A549 (cell line): Measurements from ENCODE around the gene ELL2. TPM values are rescaled to one million over a fixed set of nuclear protein-coding genes. Genes with fewer than 3 reads are reported as not detected.
A peak's percentile ranks its signal among the peaks of the same experiment; 100 is the strongest.

Experiments
- ATAC-seq, 2 experiments: fragments of 200-7000 bp in 1 of 2; fragments of >200 bp in 1 of 2; cut with Nextera tagmentation in 1 of 2; cut with Tn5 transposase in 1 of 2; 3 replicates each; pipeline versions ENCODE4 v1.8.0 to v1.9.1; 2018 to 2020; ENCODE audit warnings: mild to moderate bottlenecking in 1 of 2, moderate library complexity in 1 of 2
- CTCF ChIA-PET: fragments of 300-600 bp; sonication (Branson Sonifier 250); formaldehyde crosslinking; extraction: SDS; loops from one replicate; lab custom pipeline; 2021; ENCODE audit warnings: antibody characterized with exemption, inconsistent platforms; lab: Yijun Ruan, JAX
- POLR2A ChIA-PET: fragments of 350-600 bp; formaldehyde crosslinking; extraction: SDS; loops from one replicate; lab custom pipeline; 2021; ENCODE audit warnings: antibody characterized with exemption, inconsistent platforms; lab: Yijun Ruan, JAX
- DNase-seq, 2 experiments: peaks; one replicate each; pipeline versions ENCODE4 v3.0.0 to v3.0.0-alpha.2; 2011 to 2016; ENCODE audit warnings: low read depth in 1 of 2, low spot score in 1 of 2
- FAIRE-seq: peaks from 2 replicates; lab custom pipeline; 2011; peaks lifted over from hg19 to GRCh38; lab: Jason Lieb, UNC
- H3K27ac ChIP-seq, 2 experiments: fragments of >200 bp; sonication (Bioruptor Twin); formaldehyde crosslinking; 3 replicates each; pipeline ENCODE4 v1.5.1; 2016 to 2017
- H3K4me1 ChIP-seq: fragments of >200 bp; sonication (Bioruptor Twin); formaldehyde crosslinking; 3 replicates; pipeline ENCODE4 v1.6.1; 2016
- H3K4me2 ChIP-seq: fragments of >200 bp; sonication (Bioruptor Twin); formaldehyde crosslinking; 3 replicates; pipeline ENCODE4 v1.6.1; 2016
- H3K4me3 ChIP-seq: fragments of >200 bp; sonication (Bioruptor Twin); formaldehyde crosslinking; 3 replicates; pipeline ENCODE4 v1.5.1; 2016
- H3K9me3 ChIP-seq: fragments of >200 bp; sonication (Bioruptor Twin); formaldehyde crosslinking; 3 replicates; pipeline ENCODE4 v1.6.1; 2016
- BCL3 ChIP-seq: fragments of >200 bp; sonication (Bioruptor Twin); formaldehyde crosslinking; IDR thresholded peaks from 3 replicates; pipeline ENCODE4 v1.6.1; 2016
- CBX2 ChIP-seq: fragments of 200-600 bp; sonication (generic); IDR thresholded peaks from 2 replicates; pipeline ENCODE4 v1.6.1; 2016; ENCODE audit warnings: low read depth, mild to moderate bottlenecking, borderline replicate concordance
- CBX8 ChIP-seq: fragments of 200-600 bp; sonication (generic); IDR thresholded peaks from 2 replicates; pipeline ENCODE4 v1.6.1; 2016
- CHD2 ChIP-seq: fragments of 150-350 bp; IDR thresholded peaks from 2 replicates; pipeline ENCODE4 v1.6.1; 2014; ENCODE audit warnings: low read length; ENCODE audit not compliant: partially characterized antibody
- ELK1 ChIP-seq: fragments of 150-350 bp; IDR thresholded peaks from 2 replicates; pipeline ENCODE4 v1.6.1; 2014; ENCODE audit warnings: low read depth, mild to moderate bottlenecking, low read length
- EP300 ChIP-seq, 2 experiments: fragments of >200 bp; sonication (Bioruptor Twin); formaldehyde crosslinking; IDR thresholded peaks; 2 replicates in 1 of 2; 3 replicates in 1 of 2; pipeline ENCODE4 v1.6.1; 2016 to 2017
- ESRRA ChIP-seq: fragments of 150-350 bp; IDR thresholded peaks from 2 replicates; pipeline ENCODE4 v1.6.1; 2014; ENCODE audit warnings: mild to moderate bottlenecking, low read length, borderline replicate concordance
- FOSB ChIP-seq: fragments of 250-450 bp; sonication (Bioruptor Pico); IDR thresholded peaks from 2 replicates; pipeline ENCODE4 v1.5.0; 2020; ENCODE audit warnings: mild to moderate bottlenecking, moderate library complexity
- FOSL2 ChIP-seq, 2 experiments: fragments of 450-650 bp in 1 of 2; fragments of >200 bp in 1 of 2; sonication (Bioruptor Twin) in 1 of 2; formaldehyde crosslinking; IDR thresholded peaks; 2 replicates each; pipeline versions ENCODE4 v1.5.0 to v1.6.1; 2016 to 2020; ENCODE audit warnings: mild to moderate bottlenecking in 1 of 2, moderate library complexity in 1 of 2
- HDAC2 ChIP-seq: fragments of 200-600 bp; sonication (generic); IDR thresholded peaks from 2 replicates; pipeline ENCODE4 v1.6.1; 2016
- HEYL ChIP-seq: fragments of 250-450 bp; sonication (Bioruptor Pico); IDR thresholded peaks from 2 replicates; pipeline ENCODE4 v1.8.0; 2021; ENCODE audit warnings: mild to moderate bottlenecking, moderate library complexity
- HOXA7 ChIP-seq: fragments of 250-450 bp; sonication (Bioruptor Pico); IDR thresholded peaks from 2 replicates; pipeline ENCODE4 v1.5.0; 2020; ENCODE audit warnings: mild to moderate bottlenecking, moderate library complexity
- HOXB13 ChIP-seq: fragments of 250-450 bp; sonication (Bioruptor Pico); IDR thresholded peaks from 2 replicates; pipeline ENCODE4 v1.5.0; 2020; ENCODE audit warnings: low read depth, mild to moderate bottlenecking, moderate library complexity
- KDM5A ChIP-seq: fragments of 200-600 bp; sonication (generic); IDR thresholded peaks from 2 replicates; pipeline ENCODE4 v1.6.1; 2016; ENCODE audit warnings: antibody characterized with exemption, mild to moderate bottlenecking
- MAFK ChIP-seq: fragments of 450-650 bp; IDR thresholded peaks from 2 replicates; pipeline ENCODE4 v1.6.1; 2014; ENCODE audit not compliant: partially characterized antibody
- MAX ChIP-seq: IDR thresholded peaks from 2 replicates; pipeline ENCODE4 v1.6.1; 2012
- MAZ ChIP-seq: fragments of 150-350 bp; IDR thresholded peaks from 2 replicates; pipeline ENCODE4 v1.6.1; 2014; ENCODE audit warnings: antibody characterized with exemption, low read depth, low read length, borderline replicate concordance
- MYC ChIP-seq: IDR thresholded peaks from 2 replicates; pipeline ENCODE4 v1.6.1; 2012; ENCODE audit warnings: mild to moderate bottlenecking, inconsistent platforms, low read length, improper control_type of control experiment, borderline replicate concordance
- NR3C1 ChIP-seq: fragments of >200 bp; sonication (Bioruptor Twin); formaldehyde crosslinking; IDR thresholded peaks from 3 replicates; pipeline ENCODE4 v1.6.1; 2017
- PHF8 ChIP-seq: fragments of 200-600 bp; sonication (generic); IDR thresholded peaks from 2 replicates; pipeline ENCODE4 v1.6.1; 2016; ENCODE audit warnings: low read depth, mild to moderate bottlenecking, antibody characterized with exemption, moderate library complexity, borderline replicate concordance
- POLR2AphosphoS2 ChIP-seq: conservative IDR thresholded peaks from 2 replicates; pipeline ENCODE4 v1.6.1; 2012; ENCODE audit warnings: low read length, improper control_type of control experiment, inconsistent platforms
- RFX5 ChIP-seq: fragments of 450-650 bp; IDR thresholded peaks from 2 replicates; pipeline ENCODE4 v1.7.1; 2014; ENCODE audit warnings: antibody characterized with exemption, mild to moderate bottlenecking, moderate library complexity
- SREBF2 ChIP-seq: fragments of 450-650 bp; IDR thresholded peaks from 2 replicates; pipeline ENCODE4 v1.6.1; 2014; ENCODE audit warnings: mild to moderate bottlenecking, moderate library complexity
- TFCP2L1 ChIP-seq: fragments of 250-450 bp; sonication (Bioruptor Pico); IDR thresholded peaks from 2 replicates; pipeline ENCODE4 v1.5.0; 2021; ENCODE audit warnings: mild to moderate bottlenecking
- WGBS: methylation state at CpG from one replicate; pipeline ENCODE4 v1.1.6; 2017; ENCODE audit errors: missing lambda C conversion rate; 5-methylcytosine and 5-hydroxymethylcytosine counted together
- polyA plus RNA-seq, 4 experiments: library from polyadenylated mRNA; depleted of rRNA in 3 of 4; stranded (reverse); fragments of >200 nt; fragmentation: RNase III in 1 of 4; extraction: RNeasy Plus Mini Kit Qiagen cat#74134 plus additional on column Dnase treatment in 1 of 4; gene quantifications; 2 replicates in 3 of 4; 3 replicates in 1 of 4; pipeline ENCODE4 v1.2.3, GENCODE V29; 2011 to 2017

The ELL2 gene
- polyA plus RNA-seq, 2 of the 4 experiments (the other 2 are of a cell fraction): 11.8 to 24.2 TPM

DNA sequence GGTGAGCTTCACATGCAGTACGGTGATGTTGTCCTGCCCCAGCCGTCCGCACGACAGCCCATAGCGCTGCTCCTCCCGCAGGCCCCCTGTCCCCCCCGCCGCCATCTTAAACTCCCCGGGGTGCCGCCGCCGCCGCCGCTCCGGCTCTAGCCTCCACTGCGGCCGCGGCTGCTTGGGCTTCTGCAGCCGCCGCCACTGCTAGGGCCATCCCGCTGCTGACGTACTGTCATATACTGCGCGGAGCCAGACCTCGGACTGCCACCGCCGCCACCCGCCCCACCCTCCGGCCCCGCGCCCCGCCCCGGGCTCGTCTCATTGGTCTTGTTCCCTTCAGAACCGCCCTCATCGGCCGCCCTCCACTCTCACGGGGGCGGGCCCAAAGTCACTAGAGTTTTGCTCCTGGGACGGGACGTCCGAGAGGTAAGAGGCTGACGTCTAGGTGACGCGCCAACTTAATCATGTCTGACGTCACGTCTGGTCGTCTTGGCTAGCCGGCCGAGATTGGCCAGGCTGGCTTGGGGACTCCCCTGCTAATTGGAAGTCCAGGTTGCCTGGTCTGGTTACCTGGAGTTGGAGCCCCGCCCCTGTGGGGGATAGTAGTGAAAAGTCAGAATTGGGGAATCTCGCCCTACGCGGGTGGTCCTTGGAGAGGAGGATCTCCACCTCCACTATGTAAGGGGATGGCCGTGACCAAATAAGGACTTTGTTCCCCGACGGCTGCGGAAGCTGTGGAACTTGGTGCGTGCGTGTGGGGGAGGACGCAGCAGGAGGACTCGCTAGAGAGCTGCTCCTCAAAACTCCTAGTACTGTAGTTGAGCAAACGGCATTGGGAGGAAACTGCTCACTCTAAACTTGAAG, at the start of gene ELL2 (continued):
- 0 out of 2 replicates have a peak, but pooled peaks have one; percentile 49 for TF ChIP-seq TFCP2L1

- no peak overlapping the region for H3K4me2 ChIP-seq
- ChIA-PET CTCF (interaction anchor here (1.1 kb wide), 1 partner anchor 166 kb away, joined by 3 read pairs; no protein-coding TSS in a partner anchor), POLR2A (no interaction called here)
- ATAC-seq (no peak), FAIRE-seq (peak; percentile 46), DNase-seq (no peak)
- 84% methylated on average over 3 of the region's 3 CpGs for WGBS
- TF ChIP-seq POLR2AphosphoS2: no peak
- no peak for TF ChIP-seq SREBF2
- no peak for TF ChIP-seq EP300 (IDR thresholded peaks at IDR 0.05)
- TF ChIP-seq MAFK: no peak
- no peak for TF ChIP-seq CBX2
- TF ChIP-seq HOXB13 (CRISPR knock-in tag): no peak
- no peak for TF ChIP-seq FOSL2 (IDR thresholded peaks at IDR 0.05)
- TF ChIP-seq FOSL2 (CRISPR knock-in tag; IDR thresholded peaks at IDR 0.05): no peak
- TF ChIP-seq BCL3: no peak
- no peak for TF ChIP-seq CBX8
- TF ChIP-seq HEYL (CRISPR knock-in tag): no peak
- TF ChIP-seq FOSB (CRISPR knock-in tag): no peak
- no peak for TF ChIP-seq PHF8
- no peak for TF ChIP-seq MAX
- H3K9me3 ChIP-seq: no peaks in the 10 kb centered on the region
- H3K27ac ChIP-seq: no peak overlapping the region
- no peaks in the 10 kb centered on the region for H3K4me1 ChIP-seq
- no peak overlapping the region for H3K4me3 ChIP-seq
Observed at GRCh38 chr5:96008987-96009647, 47.5 kb upstream of the ELL2 start.

DNA sequence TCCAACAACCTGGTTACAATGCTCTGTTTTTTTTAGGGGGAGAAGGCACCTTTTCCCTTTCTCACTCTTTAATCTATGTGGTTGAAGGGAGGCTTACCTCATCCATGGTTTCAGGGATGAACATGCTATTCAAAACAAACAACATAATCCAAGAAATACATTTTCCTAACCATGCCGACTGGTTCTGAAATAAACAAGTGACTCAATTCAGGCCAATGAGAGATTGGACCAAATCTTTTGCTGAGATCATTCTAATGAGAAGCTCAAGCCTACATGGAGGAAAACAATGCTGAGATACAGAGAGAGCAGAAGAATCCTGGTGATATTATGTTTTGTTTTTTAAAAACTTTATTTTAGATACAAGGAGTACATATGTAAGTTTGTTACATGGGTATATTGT, 46.8 kb upstream of the ELL2 start:
- H3K4me1 ChIP-seq: no peaks in the 10 kb centered on the region
- TF ChIP-seq HDAC2 (no peak), HOXA7 (CRISPR knock-in tag) (no peak), SREBF2 (no peak), KDM5A (no peak), ELK1 (no peak), NR3C1 (no peak), RFX5 (no peak), EP300 (IDR thresholded peaks at IDR 0.05) (no peak), CHD2 (no peak), ESRRA (no peak), MYC (no peak), MAZ (no peak)
- DNase-seq (no peak), FAIRE-seq (no peak), ATAC-seq (no peak)
- CTCF ChIA-PET: interaction anchor here (1.1 kb wide), 1 partner anchor 166 kb away, joined by 3 read pairs; no protein-coding TSS in a partner anchor
- no peak overlapping the region for H3K4me3 ChIP-seq
- POLR2A ChIA-PET: no interaction called here
- 0 out of 3 replicates have a peak, but pooled peaks cover 2% of the 10 kb centered on the region for H3K9me3 ChIP-seq
- H3K27ac ChIP-seq: no peak overlapping the region
- WGBS: 96% methylated on average over 1 of the region's 1 CpG
- H3K4me2 ChIP-seq: no peak overlapping the region
